PC-9 (cell line): ENCODE measurements around the gene FGF10.

Experiments
- CTCF ChIP-seq: fragments of 200-600 bp; sonication (generic); conservative IDR thresholded peaks from 2 replicates; pipeline ENCODE4 v1.6.1; 2017; ENCODE audit warnings: mixed run types, antibody characterized with exemption, mild to moderate bottlenecking, moderate library complexity
- EZH2 ChIP-seq: fragments of 200-600 bp; sonication (generic); IDR thresholded peaks from 2 replicates; pipeline ENCODE4 v1.8.0; 2017; ENCODE audit warnings: antibody characterized with exemption, low read depth

GRCh38 chr5:44356231-44356630 is 33.0 kb downstream of the FGF10 start:
- TF ChIP-seq CTCF (no peak), EZH2 (no peak)
